GM18868 (cell line): Measurements from ENCODE around the gene BAAT.
"Not testable (repeated sequence)": the region's sequence is repeated elsewhere in the genome, so short reads cannot be mapped to it uniquely, and the experiment has no call there.

Source experiments
- ATAC-seq: cut with Tn5 transposase; IDR thresholded peaks from one replicate; pipeline ENCODE4 v1.9.1; 2021; ENCODE audit warnings: mild to moderate bottlenecking, moderate library complexity; ENCODE audit not compliant: unreplicated experiment

Gene BAAT

GRCh38 chr9:101384873-101385536 lies at the start of gene BAAT:
Gene BAAT (minus strand): TSS chr9:101385006. CDS start chr9:101371404, 13,602 bp downstream.
- not testable (repeated sequence) for ATAC-seq

DNA sequence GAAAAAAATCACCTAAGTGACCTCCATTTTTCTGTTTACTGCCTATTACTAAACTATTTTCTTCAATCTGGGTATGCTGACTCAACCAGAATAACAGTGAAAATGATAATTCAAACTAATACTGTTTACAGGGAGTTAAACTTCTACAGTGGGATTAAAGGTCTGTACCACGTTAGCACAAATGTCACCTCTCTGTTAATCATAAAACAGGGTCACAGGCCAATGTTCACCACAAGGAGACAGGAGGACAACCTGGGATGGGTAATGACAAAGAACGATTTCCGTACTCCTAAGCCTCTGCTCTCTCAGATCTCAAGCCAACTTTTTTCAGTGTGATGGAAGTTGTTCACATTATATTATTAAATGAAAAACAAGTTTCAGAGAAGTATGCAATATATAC lies 48.4 kb upstream of the BAAT start:
- ATAC-seq, result no peak

DNA sequence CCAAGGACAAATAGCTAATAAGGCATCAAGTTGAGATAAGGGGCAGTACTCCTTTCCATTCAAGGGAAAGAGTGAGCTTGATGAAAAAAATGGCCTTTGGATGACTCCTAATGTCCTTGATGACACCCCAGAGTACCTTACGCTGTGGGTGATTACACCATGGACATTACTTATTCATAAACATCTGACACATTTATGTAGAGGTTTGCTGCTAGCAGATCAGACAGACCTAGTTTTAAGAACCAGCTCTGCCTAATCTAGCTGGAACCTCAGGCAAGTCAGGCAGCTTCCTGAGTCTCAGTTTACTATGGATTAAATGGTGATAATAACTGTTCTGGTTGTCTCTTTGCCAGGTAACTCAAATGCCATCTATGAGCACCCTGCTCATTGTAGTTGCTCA lies 47.9 kb upstream of the BAAT start:
- ATAC-seq, result no peak

DNA sequence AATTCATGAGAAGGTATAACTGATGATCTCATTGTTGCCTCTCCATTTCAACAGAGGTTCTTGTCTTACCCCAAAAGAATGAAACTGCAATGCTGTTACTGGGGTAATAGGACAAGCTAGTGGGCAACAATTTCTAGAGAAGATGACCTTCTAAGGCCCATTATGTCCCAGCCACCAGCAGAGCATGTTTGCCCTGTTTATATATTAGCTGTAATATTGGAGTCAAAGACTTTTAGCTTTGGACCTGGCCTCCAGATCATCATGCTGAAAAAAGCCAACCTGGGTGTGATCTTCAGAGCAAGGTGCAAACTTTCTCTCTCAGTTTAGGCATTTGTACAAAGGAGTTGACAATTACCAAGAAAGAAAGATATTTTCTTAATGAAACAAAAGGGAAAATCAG lies 47.4 kb upstream of the BAAT start:
- ATAC-seq, result no peak

DNA sequence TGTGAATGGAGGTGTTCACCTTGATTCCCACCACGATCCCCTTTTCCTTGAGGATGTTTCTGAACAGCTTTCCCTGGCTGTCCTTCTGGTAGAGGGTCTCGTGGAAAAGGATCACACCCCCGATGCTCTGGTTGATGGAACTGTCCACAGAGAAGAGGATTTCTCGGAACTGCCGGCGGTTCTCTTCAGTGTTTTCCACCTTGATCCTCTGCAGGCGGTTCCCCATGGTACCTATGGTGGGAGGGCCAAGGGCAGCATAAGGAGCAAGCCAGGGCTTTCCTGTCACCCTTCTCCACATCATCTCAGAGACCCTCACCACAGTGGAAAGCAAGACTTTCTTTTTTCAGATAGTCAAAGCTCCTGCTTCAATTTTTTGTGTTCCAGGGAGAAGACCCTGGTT lies 44.9 kb upstream of the BAAT start:
- no peak for ATAC-seq

DNA sequence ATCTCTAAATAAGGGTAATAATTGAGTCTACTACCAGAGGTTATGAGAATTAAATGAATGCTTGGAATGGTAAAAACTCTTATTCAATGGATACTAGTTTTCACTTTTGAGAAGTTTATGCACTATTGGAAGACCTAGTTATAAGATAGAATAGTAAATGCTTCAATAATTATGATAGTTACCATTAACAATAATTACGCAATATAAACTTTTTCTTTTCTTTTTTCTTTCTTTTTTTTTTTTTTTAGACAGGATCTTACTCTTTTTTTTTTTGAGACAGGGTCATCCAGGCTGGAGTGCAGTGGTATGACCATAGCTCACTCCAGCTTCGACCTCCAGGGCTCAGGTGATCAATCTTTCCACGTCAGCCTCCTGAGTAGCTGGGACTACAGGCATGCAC lies 44.1 kb upstream of the BAAT start:
- no peak for ATAC-seq

DNA sequence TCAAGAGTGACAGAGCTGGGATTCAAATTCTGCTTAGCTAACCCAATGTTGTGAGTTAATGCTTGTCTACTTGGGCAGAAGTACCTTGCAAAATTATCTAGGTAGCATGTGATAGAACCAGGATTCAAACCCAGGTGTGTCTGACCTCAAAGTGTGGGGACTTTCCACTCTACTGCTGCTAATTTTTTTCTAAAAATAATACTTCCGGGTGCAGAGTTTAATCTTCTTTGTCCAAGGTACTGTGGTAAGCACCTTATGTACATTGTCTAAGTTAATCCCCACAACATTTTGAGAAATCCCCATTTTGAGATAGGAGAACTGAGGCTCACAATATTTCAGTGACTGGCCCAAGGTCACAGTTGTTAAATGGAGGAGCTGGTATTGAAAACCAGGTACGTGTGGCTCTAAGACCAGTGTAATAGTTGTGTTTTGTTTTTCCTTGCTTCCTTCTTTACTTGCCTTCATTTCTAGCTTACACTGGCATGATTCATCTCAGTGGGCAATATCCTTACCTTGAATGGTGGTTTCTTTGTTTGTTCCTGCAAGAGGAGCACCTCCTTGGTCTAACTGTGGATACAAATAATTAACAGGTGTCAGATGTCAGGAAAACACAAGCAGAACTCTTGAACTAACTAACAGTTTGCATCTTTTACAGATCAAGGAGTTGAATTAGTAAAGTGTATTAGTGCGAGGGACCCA lies 43.3 kb upstream of the BAAT start:
- ATAC-seq, result peak; percentile 83

DNA sequence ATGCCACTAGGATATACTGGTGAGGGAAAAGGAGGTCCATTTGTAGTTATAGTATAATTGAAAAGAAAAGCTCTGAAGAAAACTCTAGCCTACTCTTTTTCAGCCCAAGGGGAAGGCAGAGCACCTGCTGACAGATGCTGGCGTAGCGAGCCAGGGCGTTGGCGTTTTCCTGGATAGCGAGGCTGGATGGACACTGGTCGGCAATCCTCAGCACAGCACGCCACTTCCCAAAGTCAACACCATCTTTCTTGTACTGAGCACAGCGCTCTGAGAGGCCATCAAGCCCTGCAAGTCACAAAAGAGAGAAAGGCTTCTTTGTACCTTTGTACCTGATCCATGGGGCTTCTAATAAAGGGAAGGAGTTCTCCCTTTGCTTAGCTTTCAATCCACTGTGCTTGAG lies 42.6 kb upstream of the BAAT start:
- no peak for ATAC-seq

GRCh38 chr9:101421653-101422065 lies 36.9 kb upstream of the BAAT start:
- no peak for ATAC-seq

DNA sequence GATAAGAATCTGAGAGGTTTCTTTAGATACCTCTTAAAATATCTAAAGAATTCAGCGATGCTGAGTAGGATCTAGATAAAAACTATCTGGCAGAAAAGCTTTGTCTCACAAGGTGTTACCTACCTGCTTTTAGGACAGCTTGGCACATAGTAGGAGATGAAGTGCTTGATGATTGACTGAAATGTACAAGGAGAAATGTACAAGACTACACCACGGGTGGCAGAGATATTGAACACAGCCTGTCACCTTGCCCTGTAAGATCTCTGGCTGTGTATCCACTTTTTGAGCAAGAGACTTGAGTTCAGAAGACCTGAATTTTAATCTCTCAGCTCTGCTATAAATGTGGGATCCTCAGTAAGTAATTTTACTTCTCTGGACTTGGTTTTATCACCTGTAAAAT lies 35.1 kb upstream of the BAAT start:
- ATAC-seq, result no peak

GRCh38 chr9:101418518-101419430 lies 34.0 kb upstream of the BAAT start:
- no peak for ATAC-seq

DNA sequence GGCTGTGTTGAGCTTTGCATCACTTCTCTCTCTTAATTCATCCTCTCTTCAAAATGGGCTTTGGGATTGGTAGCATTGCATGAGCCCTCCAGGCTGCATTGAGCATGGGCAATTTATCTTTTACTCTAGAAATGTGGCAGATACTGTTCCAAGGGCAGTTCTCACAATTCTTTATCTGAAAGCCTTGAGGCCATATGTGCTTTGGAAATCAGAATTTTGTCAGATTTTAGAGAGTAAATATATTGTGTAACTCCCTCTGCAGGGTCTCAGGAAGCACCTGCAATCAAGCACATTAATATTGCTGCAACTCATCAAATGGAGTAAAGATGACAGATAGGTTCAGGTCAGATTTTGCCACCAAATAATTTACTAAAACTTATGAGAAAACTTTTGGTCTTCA lies 33.2 kb upstream of the BAAT start:
- ATAC-seq, result no peak

GRCh38 chr9:101417389-101417788 lies 32.6 kb upstream of the BAAT start:
- ATAC-seq, result no peak

- no peak for ATAC-seq
Observed at GRCh38 chr9:101415578-101415977, 30.8 kb upstream of the BAAT start.

- ATAC-seq, result no peak
Observed at GRCh38 chr9:101414839-101415238, 30.0 kb upstream of the BAAT start.

DNA sequence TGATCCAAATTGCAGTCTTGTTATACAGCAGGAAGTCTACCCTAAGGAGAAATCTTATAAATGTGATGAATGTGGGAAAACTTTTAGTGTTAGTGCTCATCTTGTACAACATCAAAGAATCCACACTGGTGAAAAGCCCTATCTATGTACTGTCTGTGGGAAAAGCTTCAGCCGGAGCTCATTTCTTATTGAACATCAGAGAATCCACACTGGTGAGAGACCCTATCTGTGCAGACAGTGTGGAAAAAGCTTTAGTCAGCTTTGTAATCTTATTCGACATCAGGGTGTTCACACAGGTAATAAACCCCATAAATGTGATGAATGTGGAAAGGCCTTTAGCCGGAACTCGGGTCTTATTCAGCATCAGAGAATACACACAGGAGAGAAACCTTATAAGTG lies 24.3 kb upstream of the BAAT start:
- ATAC-seq, result no peak

DNA sequence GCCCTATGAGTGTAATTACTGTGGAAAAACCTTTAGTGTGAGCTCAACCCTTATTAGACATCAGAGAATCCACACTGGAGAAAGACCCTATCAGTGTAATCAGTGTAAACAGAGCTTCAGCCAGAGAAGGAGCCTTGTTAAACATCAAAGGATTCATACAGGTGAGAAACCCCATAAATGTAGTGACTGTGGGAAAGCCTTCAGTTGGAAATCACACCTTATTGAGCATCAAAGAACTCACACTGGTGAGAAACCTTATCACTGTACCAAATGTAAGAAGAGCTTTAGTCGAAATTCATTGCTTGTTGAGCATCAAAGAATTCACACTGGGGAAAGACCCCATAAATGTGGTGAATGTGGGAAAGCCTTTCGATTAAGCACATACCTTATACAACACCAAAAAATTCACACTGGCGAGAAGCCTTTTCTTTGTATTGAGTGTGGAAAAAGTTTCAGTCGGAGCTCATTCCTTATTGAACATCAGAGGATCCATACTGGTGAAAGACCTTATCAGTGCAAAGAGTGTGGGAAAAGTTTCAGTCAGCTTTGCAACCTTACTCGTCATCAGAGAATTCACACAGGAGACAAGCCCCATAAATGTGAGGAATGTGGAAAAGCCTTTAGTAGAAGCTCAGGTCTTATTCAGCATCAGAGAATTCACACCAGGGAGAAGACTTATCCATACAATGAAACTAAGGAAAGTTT lies 23.7 kb upstream of the BAAT start:
- no peak for ATAC-seq

DNA sequence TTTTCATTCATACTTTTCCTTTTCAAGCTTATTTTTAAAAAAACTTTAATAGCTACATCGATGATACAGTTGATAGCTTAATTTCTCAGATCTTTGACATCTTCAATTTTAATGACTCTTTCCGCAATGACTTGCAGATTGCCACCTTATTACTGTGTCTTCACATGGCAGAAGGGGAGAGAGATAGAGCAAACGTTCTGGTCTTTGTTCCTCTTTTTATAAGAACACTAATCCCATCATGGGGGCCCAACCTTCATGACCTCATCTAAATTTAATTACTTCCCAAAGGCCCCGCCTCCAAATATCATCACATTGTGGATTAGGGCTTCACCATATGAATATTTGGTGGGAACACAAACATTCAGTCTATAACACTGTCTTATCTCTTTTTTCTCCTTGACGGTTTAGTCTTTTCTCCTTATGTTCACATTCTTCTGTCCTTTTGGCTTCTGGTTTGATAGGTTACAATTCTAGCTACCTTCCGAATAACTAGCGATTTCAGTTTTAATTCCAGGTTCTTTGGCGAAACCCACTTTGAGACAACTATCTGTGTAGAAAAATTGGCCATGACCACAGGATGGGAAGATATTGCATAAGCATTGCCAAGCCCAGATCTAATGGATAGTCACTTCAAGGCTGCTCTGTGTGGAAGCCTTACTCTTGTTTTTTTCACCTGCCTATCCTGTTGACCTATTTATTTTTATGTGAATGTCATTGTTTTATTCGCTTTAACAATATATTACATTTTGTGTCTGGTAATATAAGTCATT lies 18.9 kb upstream of the BAAT start:
- no peak for ATAC-seq

GRCh38 chr9:101400120-101400519 lies 15.3 kb upstream of the BAAT start:
- no peak for ATAC-seq

DNA sequence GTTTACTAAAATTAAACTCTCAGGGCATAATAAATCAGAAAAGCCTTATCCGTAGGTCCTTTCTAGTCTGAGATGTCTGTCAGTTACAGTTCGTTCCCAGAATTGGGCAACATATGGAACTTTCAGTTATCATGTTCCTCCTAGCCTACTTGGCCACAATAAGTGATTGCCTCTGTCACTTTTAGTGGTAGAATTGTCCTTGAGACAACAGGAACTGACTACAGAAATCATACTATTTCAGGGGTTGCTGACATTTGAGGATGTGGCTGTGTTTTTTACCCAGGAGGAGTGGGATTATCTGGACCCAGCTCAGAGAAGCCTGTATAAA lies 14.8 kb upstream of the BAAT start:
- ATAC-seq, result no peak
